GM20000 (cell line): ENCODE measurements around the gene GRIK4.

Experiments used
- DNase-seq: peaks from one replicate; pipeline ENCODE4 v3.0.0; 2012; ENCODE audit warnings: low spot score
- TF ChIP-seq, protein P1 (sequence below): IDR thresholded peaks from 2 replicates; pipeline ENCODE4 v1.5.1; 2012; ENCODE audit warnings: mild to moderate bottlenecking, control low read depth; ENCODE audit errors: extremely low read depth, missing control alignments

The GRIK4 gene

DNA sequence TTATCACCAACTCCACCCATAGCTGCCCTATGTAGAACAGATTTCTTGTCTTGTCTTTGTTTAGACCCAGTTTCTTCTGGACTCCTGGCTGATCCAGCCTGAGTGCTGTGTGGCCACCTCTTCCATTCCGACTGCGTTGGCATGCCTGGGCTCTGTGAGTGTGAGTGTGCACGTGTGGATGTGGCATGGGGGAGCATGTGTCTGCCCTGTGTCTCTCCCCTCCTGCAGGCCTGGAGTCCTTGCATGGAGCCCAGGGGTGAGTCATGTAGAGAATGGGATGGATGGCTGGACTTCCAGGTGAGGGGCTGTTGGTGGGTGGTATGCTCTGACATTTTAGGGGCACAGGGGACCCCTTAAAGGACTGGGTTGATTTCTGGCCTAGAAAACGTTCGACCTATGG, 194.7 kb downstream of the GRIK4 start:
- TF ChIP-seq, protein P1, sequence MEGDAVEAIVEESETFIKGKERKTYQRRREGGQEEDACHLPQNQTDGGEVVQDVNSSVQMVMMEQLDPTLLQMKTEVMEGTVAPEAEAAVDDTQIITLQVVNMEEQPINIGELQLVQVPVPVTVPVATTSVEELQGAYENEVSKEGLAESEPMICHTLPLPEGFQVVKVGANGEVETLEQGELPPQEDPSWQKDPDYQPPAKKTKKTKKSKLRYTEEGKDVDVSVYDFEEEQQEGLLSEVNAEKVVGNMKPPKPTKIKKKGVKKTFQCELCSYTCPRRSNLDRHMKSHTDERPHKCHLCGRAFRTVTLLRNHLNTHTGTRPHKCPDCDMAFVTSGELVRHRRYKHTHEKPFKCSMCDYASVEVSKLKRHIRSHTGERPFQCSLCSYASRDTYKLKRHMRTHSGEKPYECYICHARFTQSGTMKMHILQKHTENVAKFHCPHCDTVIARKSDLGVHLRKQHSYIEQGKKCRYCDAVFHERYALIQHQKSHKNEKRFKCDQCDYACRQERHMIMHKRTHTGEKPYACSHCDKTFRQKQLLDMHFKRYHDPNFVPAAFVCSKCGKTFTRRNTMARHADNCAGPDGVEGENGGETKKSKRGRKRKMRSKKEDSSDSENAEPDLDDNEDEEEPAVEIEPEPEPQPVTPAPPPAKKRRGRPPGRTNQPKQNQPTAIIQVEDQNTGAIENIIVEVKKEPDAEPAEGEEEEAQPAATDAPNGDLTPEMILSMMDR = no peak
- DNase-seq = no peak

DNA sequence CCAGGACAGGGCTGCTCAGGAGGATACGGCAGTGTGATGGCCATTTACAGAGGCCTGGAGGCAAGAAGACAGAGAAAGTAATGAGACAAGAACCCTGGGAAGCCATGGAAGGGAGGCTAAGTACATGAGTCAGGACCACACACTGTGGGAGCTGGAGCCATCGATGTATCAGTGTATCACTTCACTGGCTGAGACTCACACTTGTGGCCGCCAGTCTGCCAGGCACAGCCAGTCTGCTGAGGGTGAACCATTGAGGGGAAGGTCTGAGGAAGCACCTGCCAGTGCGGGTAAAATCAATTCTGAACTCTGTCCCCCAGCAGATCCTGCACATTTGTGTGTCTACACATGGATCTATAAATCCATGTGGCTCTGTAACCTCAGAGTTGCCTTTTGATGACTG, 195.6 kb downstream of the GRIK4 start:
- TF ChIP-seq, protein P1 = no peak
- DNase-seq = no peak

DNA sequence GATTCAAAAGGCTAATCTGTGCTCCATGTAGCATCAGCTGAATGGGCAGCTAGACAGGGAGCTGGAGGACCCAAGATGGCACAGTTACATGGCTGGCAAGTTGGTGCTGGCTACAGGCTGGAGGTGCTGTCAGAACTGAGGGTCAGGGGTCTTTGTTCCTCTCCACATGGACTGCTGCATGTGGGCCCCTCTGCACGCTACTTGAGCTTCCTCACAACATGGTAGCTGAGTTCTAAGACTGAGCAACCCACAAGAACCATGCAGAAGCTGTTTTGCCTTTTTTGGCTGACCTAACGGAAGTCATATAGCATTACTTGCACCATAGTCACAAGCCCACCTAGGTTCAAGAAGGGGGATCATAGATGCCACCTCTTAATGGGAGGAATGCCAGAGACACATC, 196.1 kb downstream of the GRIK4 start:
- DNase-seq = no peak
- TF ChIP-seq, protein P1 = no peak

DNA sequence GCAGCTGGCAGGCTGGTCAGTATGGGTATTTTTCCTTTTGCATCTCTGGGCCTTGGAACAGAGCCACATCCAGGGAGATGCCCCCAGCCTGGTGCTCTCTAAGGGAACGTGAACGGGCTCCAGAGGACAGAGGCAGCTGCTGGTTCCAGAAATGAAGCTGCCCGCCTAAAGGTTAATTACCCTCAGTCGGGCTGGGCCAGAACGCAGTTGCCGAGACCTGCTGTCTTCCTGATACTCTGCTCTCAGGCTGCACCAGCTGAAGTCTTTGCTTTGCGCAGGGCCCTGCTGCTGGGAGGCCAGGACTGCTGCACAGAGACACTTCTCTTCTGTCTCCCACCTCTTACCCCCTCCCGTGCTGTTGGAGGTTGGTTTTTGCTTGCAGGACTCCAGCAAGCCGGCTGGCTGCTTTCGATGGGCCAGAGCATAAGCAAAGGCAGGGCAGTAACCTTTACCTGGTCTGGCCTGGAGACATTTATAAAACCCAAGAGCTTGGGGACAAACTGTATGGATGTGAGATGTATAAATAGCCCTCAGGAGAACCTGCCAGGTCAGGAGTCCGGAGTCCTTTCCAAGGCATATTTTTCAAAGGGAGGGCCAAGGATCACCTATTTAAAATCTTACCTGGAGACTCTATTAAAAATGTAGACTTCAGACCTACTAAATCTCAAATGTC, 197.1 kb downstream of the GRIK4 start:
- TF ChIP-seq, protein P1 = no peak
- DNase-seq = no peak

DNA sequence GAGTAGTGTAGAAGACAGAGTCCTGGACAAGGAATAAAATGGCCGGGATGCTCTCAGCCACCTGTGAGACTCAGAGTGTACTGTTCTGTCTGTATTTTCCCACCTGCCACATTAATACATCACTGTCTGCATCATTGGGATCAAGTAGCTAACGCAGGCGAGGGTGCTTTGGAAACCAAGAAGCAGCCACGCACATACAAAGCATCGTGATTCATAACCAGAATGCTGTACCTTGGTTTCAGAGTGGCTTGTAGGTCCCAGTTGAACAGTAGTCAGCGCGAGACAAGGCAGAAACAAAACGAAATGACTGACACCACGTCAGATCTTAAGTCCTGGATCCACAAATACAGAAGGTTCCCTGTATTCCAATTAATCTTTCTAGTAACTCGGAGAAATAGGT, 198.3 kb downstream of the GRIK4 start:
- TF ChIP-seq, protein P1 = no peak
- DNase-seq = peak; percentile 62

DNA sequence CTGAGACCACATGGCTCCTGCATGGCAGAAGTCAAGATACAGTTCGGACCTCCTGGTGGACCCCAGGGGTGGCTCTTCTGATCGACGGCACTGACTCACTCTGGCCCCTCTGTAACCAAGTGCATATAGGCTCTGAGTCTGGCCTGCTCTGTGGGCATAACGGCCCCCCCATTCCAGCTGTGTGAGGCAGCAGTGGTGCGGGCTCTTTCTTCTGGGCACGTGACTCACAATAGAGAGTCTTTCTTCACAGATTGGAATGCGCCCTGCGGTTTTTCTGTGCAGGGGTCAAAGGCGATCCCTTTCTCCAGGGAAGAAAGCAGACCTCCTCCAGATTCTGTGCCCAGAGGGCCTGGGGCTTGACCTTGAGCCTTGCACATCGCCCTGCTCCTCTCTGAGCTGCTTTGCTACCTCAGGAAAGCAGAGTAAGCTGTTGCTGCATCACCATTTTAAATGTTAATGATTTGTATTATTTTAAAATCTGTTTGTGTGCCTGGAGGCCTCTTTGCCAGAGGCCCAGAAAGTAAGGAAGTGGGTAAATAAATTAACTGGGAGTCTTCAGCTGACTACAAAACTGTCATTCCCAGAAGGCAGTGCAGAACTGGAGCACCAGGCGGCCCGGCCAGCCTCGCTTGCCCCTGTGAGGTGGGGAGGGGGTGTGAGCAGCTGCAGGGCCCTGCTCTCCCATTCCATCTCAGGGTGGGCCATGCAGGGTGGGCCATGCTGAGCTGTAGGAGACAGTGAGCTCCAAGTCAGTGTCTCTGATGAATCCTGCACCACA, 199.0 kb downstream of the GRIK4 start:
- no peak for DNase-seq
- TF ChIP-seq, protein P1 = no peak

DNA sequence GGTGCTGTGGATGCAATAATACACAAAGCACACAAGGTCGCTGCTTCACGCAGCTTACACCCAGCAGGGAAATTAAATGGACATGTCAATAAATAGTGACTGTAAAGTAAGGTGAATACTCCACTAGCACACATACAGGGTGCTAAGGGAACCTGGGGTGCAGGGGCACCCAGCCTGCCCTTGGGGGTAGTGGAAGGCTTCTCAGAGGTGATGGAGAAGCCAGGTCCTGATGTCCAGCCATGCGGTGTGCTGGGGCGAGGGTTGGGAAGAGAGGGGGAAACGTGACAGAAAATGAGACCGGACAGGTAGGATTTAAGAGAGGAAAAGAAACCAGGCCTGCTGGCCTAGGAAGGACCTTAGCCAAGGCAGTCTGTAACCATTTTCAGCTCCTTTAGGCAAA, 200.5 kb downstream of the GRIK4 start:
- no peak for DNase-seq
- TF ChIP-seq, protein P1 = no peak
